H1 (cell line): ENCODE results near the gene CSHL1. TPM values are rescaled to one million over a fixed set of nuclear protein-coding genes. Genes with fewer than 3 reads are reported as not detected.

Source experiments
- polyA plus RNA-seq, 7 experiments: library from polyadenylated mRNA; depleted of rRNA in 3 of 7; stranded (reverse) in 5 of 7; unstranded in 2 of 7; fragments of >200 nt in 5 of 7; fragments of 200-250 nt in 2 of 7; gene quantifications; 1 replicate in 5 of 7; 2 replicates in 1 of 7; 4 replicates in 1 of 7; pipeline versions ENCODE4 v1.2.1 to v1.2.3, GENCODE V29; 2011 to 2013; ENCODE audit warnings: missing spikeins in 2 of 7, mixed read lengths in 2 of 7
- small RNA-seq: library from polyadenylated mRNA; stranded (forward); fragments of <200 nt; extraction: miRNeasy Mini kit (QIAGEN cat#:217004); gene quantifications from one replicate; pipeline ENCODE3, GENCODE V24; 2013; ENCODE audit not compliant: insufficient read depth
- total RNA-seq: library from RNA; stranded (reverse); fragmentation: NEBNext Ultra II Directional; extraction: Animal tissue kit (Norgen Biotek cat#: 25700); gene quantifications from 2 replicates; pipeline ENCODE4 v1.2.1, GENCODE V29; 2021

Gene CSHL1
- total and polyA plus RNA-seq, 2 of the 8 experiments (the other 6 are each of a cell fraction or from before 2014, with no cell fraction given) = not detected

Small RNAs within 50 kb of the gene (small RNA-seq; reads per million reads assigned to genes)
- gene AC040958.1 (not detected), gene AC127029.1 (not detected), gene GH1 (not detected)

Other genes with a start within 250 kb of the CSHL1 start
- 77.2 and 78.6 TPM in 2 replicates for gene LIMD2, start 211.1 kb downstream of the CSHL1 start, total RNA-seq
- 72.0 and 92.0 TPM in 2 replicates for gene LIMD2, start 211.1 kb downstream of the CSHL1 start, polyA plus RNA-seq (2011; rRNA removed)
- 27.8 and 35.6 TPM in 2 replicates for gene STRADA, start 169.5 kb downstream of the CSHL1 start, total RNA-seq
- 43.3 and 48.7 TPM in 2 replicates for gene STRADA, start 169.5 kb downstream of the CSHL1 start, polyA plus RNA-seq (2011; rRNA removed)
- 83.1 and 85.3 TPM in 2 replicates for gene CCDC47, start 137.7 kb downstream of the CSHL1 start, total RNA-seq
- gene CCDC47, start 137.7 kb downstream of the CSHL1 start, polyA plus RNA-seq (2011; rRNA removed) = 16.3 and 21.2 TPM in 2 replicates
- 114 and 120 TPM in 2 replicates for gene DDX42, start 137.1 kb downstream of the CSHL1 start, total RNA-seq
- 37.4 and 40.6 TPM in 2 replicates for gene DDX42, start 137.1 kb downstream of the CSHL1 start, polyA plus RNA-seq (2011; rRNA removed)
- gene PSMC5, start 83.8 kb downstream of the CSHL1 start, total RNA-seq = 162 and 172 TPM in 2 replicates
- gene PSMC5, start 83.8 kb downstream of the CSHL1 start, polyA plus RNA-seq (2011; rRNA removed) = 162 and 180 TPM in 2 replicates
- gene FTSJ3, start 83.6 kb downstream of the CSHL1 start, total RNA-seq = 77.2 and 77.4 TPM in 2 replicates
- 42.7 and 47.2 TPM in 2 replicates for gene FTSJ3, start 83.6 kb downstream of the CSHL1 start, polyA plus RNA-seq (2011; rRNA removed)
- gene SMARCD2, start 68.6 kb downstream of the CSHL1 start, total RNA-seq = 84.6 and 92.2 TPM in 2 replicates
- gene SMARCD2, start 68.6 kb downstream of the CSHL1 start, polyA plus RNA-seq (2011; rRNA removed) = 90.0 and 111 TPM in 2 replicates
- 0.43 and 0.52 TPM in 2 replicates for gene CSH2, start 37.6 kb downstream of the CSHL1 start, total RNA-seq
- not detected in 2 replicates for gene CSH2, start 37.6 kb downstream of the CSHL1 start, polyA plus RNA-seq (2011; rRNA removed)
- gene GH2, start 29.3 kb downstream of the CSHL1 start, total RNA-seq = 0.60 and 1.2 TPM in 2 replicates
- gene GH2, start 29.3 kb downstream of the CSHL1 start, polyA plus RNA-seq (2011; rRNA removed) = 1.5 and 2.0 TPM in 2 replicates
- not detected in 2 replicates for gene CSH1, start 14.7 kb downstream of the CSHL1 start, total RNA-seq
- gene CSH1, start 14.7 kb downstream of the CSHL1 start, polyA plus RNA-seq (2011; rRNA removed) = 0.12 and 0.16 TPM in 2 replicates
- not detected in 2 replicates for gene GH1, start 7.6 kb upstream of the CSHL1 start, total RNA-seq
- 0.36 and 0.41 TPM in 2 replicates for gene GH1, start 7.6 kb upstream of the CSHL1 start, polyA plus RNA-seq (2011; rRNA removed)
- 1.5 and 2.2 TPM in 2 replicates for gene CD79B, start 21.1 kb upstream of the CSHL1 start, total RNA-seq
- gene CD79B, start 21.1 kb upstream of the CSHL1 start, polyA plus RNA-seq (2011; rRNA removed) = 3.9 and 4.4 TPM in 2 replicates
- gene SCN4A, start 61.7 kb upstream of the CSHL1 start, total RNA-seq = 6.6 and 8.5 TPM in 2 replicates
- gene SCN4A, start 61.7 kb upstream of the CSHL1 start, polyA plus RNA-seq (2011; rRNA removed) = 5.0 and 8.1 TPM in 2 replicates
- 0.61 and 0.67 TPM in 2 replicates for gene PRR29, start 87.1 kb upstream of the CSHL1 start, total RNA-seq
- 0.83 and 0.96 TPM in 2 replicates for gene PRR29, start 87.1 kb upstream of the CSHL1 start, polyA plus RNA-seq (2011; rRNA removed)
- 0.45 TPM in 1 of 2 replicates, not detected in the other for gene ICAM2, start 109.4 kb upstream of the CSHL1 start, total RNA-seq
- 0.63 and 0.77 TPM in 2 replicates for gene ICAM2, start 109.4 kb upstream of the CSHL1 start, polyA plus RNA-seq (2011; rRNA removed)
- 3.9 and 5.7 TPM in 2 replicates for gene ERN1, start 218.9 kb upstream of the CSHL1 start, total RNA-seq
- 1.8 and 2.1 TPM in 2 replicates for gene ERN1, start 218.9 kb upstream of the CSHL1 start, polyA plus RNA-seq (2011; rRNA removed)